Activated CD8-positive, alpha-beta memory T cell treated with anti-CD3 and anti-CD28 coated beads, Interleukin-2, amount 50 U/mL, for 1 hour (primary cell): ENCODE results near the gene DYRK2.

Experiments
- DNase-seq: peaks from one replicate; pipeline ENCODE4 v3.0.0-alpha.2; 2020; ENCODE audit errors: extremely low read depth

Gene DYRK2

DNA sequence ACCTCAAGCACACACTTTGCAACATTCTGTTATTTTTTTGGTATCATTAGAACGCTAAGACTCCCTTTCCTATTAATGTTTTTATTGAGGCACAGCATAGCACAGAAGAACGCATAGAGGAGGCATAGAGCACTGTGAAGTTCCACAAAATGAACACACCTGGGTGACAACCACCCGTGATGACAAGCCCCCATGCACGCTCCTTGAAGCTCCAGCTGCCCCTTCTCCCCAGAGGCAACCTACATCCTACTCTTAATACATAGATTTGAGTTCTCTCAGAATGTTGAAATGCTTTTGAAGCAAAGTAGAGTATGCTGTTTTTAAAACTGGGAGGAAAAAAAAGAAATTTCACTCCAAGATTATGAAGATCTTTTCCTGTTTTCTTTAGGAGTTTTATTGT lies 55.5 kb downstream of the DYRK2 start:
- DNase-seq = no peak

DNA sequence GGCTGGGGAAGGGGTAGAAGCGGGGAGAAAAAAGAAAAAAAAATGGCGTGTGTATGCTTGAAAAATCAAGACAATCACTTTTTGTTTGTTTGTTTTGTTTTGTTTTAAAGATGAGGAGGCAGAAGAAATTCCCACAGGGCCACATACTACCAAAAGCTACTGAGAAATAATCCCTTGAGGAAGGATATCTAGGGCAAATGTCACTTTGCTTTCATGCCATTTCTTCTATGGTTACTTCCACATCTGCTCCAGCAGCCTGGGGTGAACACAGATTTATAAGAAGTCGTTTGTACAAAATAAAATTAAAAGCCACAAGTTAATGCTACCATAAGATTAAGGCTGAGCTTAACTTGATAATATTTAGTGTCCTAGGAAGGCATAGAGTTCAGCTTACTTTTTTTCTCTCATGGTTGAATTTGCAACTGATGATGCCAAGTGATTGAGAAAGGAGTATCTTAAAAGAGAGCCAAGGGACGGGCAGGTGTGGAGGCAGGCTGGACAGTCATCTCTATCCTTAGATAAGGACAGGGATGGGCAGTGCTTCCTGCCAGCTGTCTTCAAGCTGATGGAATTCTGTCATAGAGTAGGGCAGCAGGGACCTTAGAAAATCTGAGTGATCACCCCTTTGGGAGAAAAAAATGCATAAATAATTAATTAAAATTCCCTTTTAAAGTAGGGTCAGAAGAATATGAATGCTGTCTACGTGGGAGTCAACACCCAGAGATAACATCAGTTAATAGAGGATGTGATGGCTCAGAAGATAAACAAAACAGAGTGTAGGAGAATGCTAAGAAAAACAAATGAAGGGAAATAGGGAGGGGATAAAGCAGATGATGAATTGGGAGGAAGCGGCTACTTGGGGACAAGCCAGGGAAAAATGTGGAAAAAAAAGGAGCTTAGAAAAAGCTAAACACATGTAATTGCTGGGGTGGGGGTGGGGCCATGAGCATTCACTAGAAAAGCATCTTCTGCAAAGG lies 57.1 kb downstream of the DYRK2 start:
- DNase-seq = no peak

DNA sequence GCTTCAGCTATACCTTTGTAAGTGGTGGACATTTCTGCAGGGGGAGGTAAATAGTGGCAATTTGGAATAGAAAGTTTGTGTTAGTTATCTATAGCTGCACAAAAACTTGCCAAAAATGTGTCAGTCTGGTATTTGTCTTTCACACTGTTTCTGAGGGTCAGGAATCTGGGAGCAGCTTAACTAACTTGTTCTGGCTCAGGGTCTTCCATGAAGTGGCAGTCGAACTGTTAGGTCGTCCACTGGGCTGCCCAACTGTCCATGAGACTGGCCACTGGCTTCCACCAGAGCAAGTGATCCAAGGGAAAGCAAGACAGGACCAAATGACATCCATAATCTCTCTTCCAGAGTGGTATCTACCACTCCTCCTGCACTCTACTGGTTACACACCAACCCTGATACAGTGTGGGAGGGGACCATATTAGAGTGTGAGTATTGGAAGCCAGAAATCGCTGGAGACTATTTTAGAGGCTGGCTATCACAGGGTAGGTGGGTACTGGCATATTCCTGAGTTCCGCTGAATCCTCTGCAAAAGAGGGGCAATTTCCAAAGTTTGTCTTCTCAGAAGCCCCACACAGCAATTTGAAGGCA lies 60.9 kb downstream of the DYRK2 start:
- DNase-seq = no peak

DNA sequence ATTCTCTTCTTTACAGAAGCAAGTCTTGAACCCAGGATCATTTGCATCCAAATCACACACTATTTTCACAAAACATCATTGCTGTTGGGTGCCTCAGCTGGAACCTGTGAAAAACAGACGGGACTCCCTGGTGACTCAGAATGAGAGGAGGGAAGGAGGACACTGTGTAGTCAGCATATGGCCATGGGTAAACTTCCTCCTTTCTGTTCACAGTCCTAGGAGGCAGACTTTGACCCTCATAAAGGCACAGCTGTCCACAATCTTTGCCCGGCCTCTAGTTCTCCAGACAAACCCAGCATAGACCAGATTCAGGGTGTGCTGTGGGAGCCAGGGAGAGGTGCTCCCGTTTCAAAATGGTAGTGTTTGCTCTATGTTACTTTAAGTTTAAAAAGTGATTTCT lies 62.0 kb downstream of the DYRK2 start:
- no peak for DNase-seq

DNA sequence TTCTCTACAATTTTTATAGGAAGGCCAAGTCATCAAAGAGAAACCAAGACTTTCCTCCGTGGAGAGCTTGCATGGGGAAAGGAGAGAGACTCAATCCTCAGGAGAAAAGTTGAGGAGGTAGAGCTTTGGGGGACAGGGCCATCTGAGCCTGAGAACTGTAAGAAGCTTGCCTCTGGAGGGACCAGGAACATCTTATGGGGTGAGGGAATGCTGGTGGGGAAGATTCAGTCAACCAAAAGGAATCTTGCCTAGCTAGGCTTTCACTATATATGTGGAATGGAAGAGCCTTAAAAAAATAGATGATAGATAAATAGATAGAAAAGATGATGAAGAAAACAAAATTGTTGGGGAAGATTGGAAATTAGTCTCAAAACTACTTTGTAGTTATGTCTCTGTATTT lies 63.5 kb downstream of the DYRK2 start:
- no peak for DNase-seq

DNA sequence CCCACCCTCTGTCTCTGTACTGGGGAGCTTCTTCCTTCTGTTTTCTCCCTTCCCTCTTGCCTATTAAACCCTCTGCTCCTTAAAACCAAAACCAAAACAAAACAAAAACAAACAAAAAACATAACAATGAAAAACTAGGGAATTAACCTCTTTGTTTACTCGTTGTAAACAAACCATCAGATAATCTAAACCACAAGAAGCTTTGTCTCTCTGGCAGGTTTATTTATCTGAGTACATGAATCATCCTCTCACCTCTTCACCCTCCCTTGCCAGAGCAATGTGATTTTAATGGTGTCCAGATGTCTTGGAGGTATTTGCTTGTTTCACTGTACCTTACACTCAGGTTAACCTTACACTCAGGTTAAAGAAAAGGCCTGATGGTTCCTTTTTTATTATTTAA lies 66.1 kb downstream of the DYRK2 start:
- DNase-seq = no peak
